CD4-positive, alpha-beta T cell treated with Interleukin-4 for 4 hours (primary cell): Measurements from ENCODE around the gene CFAP58.
"Not testable (repeated sequence)": the region's sequence is repeated elsewhere in the genome, so short reads cannot be mapped to it uniquely, and the experiment has no call there.

Experiments
- DNase-seq: peaks from one replicate; pipeline ENCODE4 v3.0.0-alpha.2; 2020

Gene CFAP58

DNA sequence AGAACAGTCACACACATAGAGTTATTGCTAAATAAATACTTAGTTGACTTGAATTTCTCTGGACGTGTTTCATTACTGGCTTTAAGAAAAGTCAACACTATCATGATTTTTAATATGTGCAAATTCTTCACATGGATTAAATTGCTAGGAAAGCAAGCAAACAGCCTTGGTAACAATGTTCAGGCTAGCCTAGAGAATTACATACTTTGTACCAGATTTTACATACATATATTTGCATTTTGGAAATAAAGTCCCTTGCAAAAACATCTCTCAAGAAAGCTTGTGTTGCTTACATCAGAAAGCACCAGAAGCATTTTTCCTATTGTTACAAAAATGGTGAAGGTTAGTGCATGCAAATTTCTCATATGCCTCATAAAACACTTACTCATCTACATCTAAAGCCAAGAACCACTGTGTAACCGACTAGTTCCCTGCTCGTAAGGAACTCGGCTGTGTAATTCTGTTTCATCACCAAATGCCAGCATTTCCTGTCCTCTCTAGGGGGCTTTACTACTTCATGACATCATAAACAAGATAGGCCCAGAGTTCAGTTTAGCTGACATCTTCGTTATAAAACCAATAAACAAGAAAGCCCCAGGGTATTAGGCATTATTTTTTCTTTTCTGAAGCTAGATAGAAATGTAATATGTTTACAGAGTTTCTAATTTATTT is 87.8 kb downstream of the CFAP58 start:
- DNase-seq: no peak

DNA sequence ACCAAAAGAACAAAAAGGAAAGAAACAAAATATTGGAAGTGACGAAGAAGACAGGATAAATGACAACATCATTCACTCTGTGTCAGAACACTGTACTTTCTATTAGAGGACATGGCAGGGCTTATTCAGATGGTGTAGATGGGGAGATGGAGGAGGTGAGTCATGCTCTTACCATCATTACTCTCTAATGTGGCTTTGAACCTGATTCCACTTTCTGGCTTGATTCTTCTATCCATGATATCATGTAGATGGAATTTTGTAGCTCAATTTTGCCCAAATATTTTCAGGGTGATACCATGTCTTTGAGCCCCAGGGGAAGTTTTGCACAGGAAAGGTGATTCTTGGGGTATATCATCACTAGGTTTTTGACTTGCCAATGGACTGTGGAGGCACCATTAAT is 91.7 kb downstream of the CFAP58 start:
- no peak for DNase-seq

DNA sequence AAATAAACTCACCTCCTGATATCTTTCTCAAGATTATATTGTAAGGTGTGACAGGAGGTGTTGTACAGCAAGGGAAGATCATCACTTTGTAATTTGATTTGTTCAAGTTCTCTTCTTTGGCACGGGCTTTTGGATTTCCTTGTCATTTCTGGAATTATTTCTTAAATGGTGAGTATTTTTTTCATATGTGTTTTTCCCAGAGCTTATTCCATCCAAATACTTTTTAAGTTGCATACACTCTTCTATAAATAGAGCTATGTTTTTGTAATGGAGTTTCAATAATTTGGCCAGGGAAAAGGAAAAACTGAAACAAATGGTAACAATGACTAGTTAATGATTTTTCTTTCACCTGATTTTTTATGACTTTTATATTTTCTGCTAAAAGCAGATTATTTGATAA is 92.5 kb downstream of the CFAP58 start:
- DNase-seq: no peak

DNA sequence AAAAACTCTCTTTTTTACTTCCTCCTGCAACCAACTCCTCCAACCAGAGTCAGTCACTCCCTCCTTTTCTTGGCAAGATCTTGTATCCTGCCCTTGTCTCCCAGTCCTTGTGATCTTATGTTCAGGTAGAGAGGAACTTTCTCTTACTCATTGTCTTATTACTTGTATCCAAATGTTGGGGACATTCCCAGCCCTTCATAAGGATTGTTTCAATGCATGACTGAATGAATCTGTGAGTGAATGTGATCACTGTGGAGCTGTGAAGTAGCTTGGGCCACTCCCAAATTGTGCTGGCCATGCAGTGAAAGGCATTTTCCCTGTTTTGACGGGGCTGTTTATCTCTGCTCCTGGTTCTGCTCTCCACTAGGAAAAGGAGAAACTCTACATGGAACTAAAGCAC is 93.7 kb downstream of the CFAP58 start:
- no peak for DNase-seq

DNA sequence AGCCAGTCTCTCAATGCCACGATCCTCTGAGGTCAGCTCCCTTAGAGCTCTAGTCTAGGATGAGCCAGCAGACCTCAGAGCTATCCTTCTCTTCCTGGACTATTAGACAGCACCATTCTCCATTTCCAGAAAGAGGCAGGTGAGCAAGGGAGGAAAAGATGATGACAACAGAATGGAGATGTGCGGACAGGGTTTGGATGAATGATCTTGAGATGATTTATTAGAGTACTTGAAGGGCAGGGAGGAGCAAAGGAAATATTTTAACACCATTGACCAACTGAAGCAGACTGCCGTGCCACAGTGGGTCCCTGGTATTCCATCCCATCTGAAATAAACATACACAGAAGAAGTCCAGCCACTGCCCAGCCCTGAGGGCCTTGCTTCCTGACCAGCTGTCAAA is 94.3 kb downstream of the CFAP58 start:
- DNase-seq: no peak

DNA sequence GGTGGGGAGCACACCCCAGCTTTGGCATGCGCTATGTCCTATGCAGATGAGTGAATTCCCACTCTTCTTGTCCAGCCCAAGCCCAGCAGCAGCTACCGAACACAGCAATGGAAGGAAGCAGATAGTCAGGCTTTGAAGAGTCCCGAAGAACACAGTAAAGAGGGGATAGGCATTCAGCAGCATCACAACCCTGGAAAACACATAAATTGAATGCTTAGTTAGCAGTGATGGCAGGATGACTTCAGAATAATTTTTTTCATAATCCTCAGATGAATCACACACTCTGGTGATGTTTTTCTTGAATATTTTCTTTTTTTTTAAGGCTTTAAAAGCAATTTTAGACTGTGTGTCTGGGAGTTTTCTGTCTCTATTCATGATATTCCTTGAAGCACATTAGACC is 95.8 kb downstream of the CFAP58 start:
- DNase-seq: no peak

DNA sequence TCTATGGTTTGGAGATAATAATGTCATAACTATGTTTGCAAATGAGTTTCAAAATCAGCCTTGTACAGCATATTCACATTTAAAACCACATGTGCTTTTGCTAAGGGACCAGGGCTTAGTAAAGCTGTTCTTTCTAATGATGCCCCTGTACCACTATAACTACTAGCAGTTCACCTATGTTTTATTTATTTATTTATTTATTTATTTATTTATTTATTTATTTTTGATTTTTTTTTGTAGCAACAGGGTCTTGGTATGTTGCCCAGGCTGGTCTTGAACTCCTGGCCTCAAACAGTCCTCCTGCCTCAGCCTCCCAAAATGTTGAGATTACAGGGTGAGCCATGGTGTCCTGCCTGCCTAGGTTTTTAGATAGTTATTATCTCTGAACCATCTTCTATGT is 96.9 kb downstream of the CFAP58 start:
- DNase-seq: no peak

DNA sequence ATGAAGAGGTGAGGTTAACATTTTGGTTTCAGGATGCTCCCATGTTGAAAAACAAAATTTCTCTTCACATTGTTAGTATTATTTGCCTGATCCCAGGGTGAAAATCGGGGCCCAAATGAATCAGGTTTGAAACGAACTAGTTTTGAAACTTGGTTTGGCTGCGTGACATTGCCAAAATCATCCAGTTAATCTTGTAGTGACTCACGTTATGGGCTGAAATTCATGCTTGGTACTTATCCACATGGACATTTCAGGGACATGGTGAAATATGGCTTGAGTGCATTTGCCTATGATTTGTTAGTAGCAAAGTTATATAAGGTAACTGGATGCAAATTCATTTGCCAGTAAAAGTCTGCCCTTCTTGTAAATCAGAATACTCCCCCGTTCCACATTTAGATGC is 97.3 kb downstream of the CFAP58 start:
- DNase-seq: no peak

DNA sequence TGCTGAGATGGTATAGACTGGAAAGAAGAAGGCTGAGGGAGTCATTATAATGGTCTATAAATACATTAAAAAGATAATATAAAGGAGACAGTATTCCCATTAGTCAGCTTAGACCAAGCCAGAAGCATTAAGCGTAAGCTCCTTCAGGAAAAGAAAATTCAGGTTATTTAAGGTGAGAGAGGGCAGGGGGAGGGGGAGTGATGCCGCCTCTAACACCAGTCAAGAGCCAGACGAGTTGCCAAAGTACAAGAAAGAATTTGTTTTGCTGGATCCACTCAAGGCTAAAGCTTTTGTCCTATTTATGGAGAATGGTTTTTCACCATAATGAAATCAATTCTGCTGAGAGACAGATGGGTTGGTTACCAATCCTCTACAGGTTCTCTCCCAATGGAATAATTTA is 99.3 kb downstream of the CFAP58 start:
- no peak for DNase-seq

DNA sequence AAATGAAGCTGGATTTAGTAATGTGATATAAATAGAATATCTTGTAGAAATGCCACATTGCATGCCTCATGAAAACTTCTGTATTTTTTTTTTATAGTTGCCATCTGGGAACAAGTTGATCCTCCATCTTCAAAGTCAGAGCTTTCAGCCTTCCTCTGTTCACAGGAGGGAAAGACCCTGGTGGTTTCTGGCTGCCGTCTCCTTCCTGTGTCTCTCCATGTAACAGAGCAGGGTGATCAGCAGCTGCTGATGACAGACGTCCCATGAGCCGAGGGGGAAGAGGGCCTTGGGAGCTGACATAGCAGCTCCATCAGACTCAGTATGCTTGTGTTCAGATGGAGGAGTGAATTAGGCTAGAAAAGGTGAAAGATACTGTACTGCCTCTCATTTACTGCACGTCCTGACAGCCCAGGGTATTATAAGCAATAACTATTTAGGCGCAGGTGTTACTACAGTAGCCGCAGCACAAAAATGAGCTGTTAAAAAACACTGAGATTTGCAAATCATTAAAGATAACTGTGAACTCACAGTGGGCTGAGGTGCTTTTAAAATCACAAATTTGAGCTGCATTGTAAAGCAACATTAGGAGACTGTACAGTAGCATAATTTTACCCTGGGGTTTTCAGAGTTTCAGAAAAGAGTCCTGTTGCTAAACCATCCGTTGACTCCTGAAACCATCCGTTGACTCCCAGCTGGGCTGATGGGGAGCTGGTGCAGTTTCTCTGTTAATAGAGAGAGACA is 103.3 kb downstream of the CFAP58 start:
- DNase-seq: no peak

DNA sequence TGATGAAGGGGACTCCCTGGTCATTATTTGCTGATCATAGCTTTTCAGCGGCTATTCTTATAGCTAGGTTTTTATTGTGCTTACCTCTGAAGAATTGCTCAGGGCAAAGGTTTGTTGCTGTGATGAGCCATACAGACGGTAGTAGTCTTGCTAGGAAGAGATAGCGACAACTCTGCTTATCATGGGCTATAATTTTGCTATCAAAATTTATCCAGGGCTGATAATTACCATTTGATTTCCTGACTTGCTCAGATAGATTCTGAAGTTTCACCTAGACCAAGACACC is 103.9 kb downstream of the CFAP58 start:
- no peak for DNase-seq

DNA sequence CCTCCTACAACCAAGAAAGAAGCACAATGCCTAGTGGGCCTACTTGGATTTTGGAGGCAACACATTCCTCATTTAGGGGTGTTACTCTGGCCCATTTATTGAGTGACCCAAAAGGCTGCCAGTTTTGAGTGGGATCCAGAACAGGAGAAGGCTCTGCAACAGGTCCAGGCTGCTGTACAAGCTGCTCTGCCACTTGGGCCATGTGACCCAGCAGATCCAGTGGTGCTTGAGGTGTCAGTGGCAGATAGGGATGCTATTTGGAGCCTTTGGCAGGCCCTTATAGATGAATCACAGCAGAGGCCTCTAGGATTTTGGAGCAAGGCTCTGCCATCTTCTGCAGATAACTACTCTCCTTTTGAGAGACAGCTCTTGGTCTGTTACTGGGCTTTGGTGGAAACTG is 111.9 kb downstream of the CFAP58 start:
- not testable (repeated sequence) for DNase-seq

DNA sequence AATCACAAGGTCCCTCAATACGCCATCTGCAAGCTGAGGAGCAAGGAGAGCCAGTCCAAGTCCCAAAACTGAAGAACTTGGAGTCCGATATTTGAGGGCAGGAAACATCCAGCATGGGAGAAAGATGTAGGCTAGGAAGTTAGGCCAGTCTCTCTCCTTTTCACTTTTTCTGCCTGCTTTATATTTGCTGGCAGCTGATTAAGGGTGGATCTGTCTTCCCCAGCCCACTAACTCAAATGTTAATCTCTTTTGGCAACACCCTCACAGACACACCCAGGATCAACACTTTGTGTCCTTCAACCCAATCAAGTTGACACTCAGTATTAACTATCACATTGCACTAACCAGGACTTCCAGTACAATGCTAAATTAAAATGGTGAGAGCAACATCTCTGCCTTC is 115.2 kb downstream of the CFAP58 start:
- DNase-seq: not testable (repeated sequence)

DNA sequence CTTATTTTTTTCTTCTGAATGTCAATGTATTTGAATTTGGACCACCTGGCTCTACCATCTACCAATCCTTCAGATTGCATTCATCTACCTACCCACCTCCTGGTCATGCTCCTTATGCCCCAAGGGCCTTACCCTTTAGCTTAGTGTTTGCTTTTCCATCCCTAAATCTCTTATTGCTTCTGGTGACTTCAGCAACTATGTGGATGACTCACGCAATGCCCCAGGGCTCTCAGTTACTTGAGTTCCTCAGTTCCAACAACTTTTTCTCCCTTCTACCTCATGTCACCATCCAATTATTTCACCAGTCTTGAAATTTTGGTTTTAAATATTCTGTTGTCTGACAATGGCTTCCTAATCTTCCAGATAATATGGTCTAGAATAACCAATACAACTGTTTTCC is 118.9 kb downstream of the CFAP58 start:
- no peak for DNase-seq

DNA sequence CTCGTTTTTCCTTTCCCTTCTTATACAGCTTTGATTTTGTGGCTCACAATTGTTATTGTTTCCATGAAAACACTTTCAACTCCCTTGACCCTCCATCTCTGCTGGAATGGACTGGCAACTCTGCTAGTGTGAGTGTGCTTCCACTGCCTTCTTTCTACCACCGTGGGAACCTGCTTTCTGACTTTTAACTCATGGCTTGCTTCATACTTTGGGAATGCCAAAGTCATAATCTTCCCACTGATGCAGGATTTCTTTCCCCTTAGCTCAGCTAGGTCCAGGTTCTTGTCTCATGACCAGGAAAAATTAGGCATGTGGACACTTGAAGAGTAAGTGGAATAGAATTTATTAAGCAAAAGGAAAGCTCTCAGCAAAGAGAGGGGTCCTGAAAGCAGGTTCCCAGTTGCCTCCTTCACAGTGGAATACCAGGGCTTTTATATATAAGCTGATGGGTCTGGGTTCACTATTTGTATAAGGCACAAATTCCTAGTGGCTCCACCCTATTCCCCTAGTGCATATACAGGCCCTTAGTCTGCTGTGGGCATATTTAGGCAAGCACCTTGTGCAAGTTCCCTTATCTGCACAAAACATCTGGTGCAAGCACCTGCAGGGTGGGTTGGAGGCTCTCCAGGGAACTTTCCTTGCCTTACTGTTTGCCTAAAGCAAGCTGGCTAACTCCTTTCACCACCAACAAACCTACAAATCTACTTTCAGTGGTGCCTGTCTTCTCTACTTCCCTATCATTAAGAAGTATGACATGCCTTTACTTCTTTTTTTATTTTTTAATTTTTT is 119.5 kb downstream of the CFAP58 start:
- DNase-seq: no peak

DNA sequence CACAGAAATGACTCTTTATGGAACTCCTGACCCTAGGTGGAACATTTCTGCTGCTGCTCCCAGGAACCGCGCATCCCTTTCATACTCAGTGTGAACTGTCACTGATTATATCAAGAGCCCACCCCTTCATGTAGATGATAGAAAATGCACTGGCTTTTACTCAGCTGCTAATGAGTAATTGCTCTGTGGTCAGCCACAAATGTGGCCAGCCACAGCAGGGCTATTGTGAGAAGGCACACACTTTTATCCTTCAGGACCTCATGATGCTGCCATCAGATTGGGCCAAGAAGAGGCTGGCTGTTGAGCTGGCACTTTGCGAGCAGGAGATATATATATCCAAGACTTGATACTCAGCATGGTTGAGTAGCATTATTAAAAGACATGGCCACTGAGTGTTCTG is 124.7 kb downstream of the CFAP58 start:
- no peak for DNase-seq

DNA sequence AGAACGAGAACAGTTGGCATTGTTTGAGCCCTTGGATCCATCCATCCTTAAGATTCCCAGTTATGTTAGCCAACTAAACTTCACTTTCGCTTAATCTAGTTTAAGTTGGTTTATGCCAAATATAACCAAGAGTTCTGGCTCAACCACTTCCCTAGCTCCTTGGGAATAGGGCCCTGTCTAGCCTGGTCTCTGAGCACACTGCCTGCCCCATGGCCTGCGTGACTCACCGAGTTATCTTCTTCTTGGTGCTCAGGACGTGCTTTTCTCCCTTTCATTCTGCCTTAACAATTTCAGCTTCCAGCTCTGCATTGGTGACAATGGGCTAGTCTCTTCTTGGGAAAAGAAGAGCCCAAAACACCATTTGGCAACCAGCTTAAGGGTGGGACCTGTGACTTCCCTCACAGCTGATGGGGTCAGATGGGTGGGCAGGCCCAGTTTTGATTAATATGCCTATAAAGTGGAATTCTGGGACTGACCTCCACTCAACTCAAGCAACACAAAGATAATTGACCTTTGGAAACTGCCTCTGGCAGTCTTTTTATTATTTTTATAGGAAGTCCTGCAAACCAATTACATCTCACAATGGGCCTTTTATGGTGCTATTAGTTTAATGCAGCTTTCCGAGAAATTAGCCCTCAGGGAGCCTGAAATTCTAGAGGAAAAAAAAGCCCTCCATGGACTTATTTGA is 126.4 kb downstream of the CFAP58 start:
- no peak for DNase-seq

DNA sequence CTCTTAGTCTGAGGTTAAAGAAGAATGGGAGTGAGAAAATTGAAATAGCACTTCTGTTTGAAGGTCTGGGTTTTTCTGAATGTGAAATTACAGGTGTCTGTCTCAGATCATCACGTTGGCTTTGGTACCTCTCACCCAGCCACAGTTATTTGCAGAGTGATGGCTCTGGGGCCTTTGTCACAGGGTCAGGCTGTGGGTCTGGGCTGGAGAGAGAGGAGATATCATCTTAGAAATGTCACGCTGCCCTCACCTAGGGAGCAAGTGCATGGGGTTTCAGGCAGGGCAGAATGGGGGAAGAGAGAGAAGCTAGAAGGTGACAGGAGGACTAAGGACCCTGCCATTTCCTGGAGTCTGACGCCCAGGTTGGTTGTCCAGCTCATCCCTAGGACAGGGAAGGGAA is 127.2 kb downstream of the CFAP58 start:
- no peak for DNase-seq

DNA sequence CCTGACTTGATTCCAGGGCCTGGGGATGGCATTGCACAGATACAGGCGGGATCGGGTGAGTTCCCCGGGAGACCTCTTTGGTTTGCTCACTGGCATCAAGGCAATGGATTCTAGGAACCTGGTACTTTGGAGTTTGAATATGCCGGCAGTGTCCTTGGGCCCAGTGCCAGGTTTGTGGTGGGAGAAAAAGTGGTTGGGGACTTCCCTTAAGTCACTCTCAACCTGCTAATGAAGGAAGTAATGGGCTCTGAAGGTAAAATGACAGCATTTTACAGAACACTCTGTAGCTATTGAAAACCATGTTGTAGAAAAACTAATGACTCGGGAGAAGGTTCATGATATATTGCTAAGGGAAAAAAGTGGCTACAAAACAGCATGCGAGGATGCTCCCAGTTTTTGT is 129.9 kb downstream of the CFAP58 start:
- DNase-seq: no peak

DNA sequence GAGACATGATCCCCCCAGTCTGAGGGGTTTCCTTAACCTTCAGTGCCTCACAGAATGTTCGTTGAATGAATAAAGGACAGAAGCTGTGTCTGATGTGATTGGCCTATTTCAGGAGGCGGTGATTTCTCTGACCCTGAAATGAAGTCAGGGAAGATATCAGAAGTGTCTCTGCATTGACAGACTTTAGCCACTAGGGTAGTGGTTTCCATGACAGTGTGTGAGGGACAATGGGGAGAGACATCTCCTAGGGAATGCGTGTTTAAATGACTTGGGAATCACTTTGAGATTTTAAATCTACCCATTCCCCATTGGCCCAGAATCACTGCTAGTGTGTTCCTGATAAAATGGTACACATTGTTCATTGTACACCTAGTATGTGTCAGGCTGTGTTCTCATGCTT is 132.0 kb downstream of the CFAP58 start:
- no peak for DNase-seq

DNA sequence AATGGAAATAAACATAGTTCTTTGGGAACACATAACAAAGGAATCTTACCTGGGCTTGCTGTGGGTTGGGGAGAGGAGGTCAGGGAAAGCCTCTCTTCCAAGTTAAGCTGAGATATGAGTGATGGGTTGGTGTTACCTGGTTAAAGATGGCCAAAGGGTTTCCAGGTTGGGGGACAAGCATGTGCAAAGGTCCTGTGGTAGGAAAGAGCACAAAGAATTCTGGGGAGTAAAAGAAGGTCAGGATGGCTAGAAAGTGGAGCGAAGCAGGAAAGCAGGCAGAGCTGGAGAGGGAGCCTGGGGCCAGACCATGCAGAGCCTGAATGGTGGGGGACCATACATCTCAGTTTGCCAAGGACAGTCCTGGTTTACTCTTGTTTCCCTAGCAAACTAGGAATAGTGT is 133.2 kb downstream of the CFAP58 start:
- DNase-seq: no peak

DNA sequence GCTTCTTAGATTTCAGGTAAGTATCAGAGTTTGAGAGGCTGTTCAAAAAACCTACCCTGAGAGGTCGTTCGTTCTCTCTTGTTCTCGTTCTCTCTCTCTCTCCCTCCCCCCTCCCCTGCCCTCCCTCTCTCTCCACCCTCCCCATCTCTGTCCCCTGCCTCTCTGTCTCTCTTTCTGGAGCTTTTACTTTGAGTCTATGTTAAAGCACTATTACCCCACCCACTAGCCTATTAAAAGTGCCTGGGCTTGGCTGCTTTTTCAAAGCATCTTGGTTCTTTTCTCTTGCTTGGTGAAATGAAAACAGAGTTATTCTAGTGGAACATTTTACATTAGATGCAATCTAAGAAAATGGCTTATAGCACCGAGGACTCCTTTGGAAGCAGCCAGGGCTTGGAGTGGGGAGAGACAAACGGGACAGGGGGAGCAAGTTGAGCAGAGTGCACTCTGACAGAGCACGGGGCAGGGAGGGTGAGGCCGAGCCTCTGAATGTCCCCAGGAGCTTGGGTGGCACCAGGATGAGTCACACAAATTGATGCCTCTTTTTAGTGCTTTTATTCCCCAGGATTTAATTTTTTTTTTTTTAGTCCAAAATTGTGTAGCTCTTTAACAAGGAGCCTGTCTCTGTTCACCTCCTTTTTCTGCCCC is 134.3 kb downstream of the CFAP58 start:
- no peak for DNase-seq

DNA sequence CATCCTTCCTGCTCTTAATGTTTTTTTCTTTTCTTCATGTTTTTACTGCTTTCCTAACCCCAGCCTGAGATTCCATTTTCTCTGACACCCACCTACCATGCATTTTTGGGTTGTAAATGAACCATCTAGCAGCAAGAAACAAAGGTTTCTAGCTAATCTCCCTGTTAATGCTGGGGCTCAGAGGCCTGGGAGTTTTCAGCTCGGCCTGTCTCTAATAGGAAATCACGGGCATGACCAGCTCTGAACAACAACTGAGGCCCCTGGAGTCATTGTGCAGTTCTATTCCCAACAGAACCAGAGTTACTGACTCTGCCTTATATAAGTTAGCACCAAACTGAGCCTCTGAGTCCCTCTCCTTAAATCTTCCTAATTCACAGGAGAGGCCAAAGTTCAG is 134.8 kb downstream of the CFAP58 start:
- no peak for DNase-seq
